ENCODE data around the gene NRXN2.

GRCh38 chr11:64705501-64705900, 17.5 kb downstream of the NRXN2 start:
- TF ChIP-seq CTCF (IDR thresholded peaks at IDR 0.05) = no peak
- no peak for TF ChIP-seq REST (IDR thresholded peaks at IDR 0.05; ENCODE audit: insufficient read depth in 1 of 2, low read depth in 2 of 2, low read length in 1 of 2)
- no peak for TF ChIP-seq POLR2AphosphoS5 (IDR thresholded peaks at IDR 0.05; ENCODE audit: low read depth, low read length)
